Hepatocyte (in vitro differentiated cells): ENCODE data around the gene ITPR2.

Experiments used
- CTCF ChIP-seq: fragments of 200-600 bp; sonication (generic); IDR thresholded peaks from 2 replicates; pipeline ENCODE4 v1.5.1; 2016; ENCODE audit warnings: antibody characterized with exemption, mild to moderate bottlenecking; ENCODE audit not compliant: poor library complexity
- EZH2 ChIP-seq: fragments of 200-600 bp; sonication (generic); IDR thresholded peaks from 2 replicates; pipeline ENCODE4 v1.6.1; 2016; ENCODE audit warnings: antibody characterized with exemption, mild to moderate bottlenecking, borderline replicate concordance

- no peak for TF ChIP-seq CTCF
- no peak for TF ChIP-seq EZH2
Observed at GRCh38 chr12:26872625-26873024, 39.6 kb upstream of the ITPR2 start.
